ENCODE measurements around the gene WFIKKN1. TPM values are rescaled to one million over a fixed set of nuclear protein-coding genes. Genes with fewer than 3 reads are reported as not detected.

WFIKKN1 gene
- total RNA-seq, 1 donor from 2014 or later = 1.5 TPM

DNA sequence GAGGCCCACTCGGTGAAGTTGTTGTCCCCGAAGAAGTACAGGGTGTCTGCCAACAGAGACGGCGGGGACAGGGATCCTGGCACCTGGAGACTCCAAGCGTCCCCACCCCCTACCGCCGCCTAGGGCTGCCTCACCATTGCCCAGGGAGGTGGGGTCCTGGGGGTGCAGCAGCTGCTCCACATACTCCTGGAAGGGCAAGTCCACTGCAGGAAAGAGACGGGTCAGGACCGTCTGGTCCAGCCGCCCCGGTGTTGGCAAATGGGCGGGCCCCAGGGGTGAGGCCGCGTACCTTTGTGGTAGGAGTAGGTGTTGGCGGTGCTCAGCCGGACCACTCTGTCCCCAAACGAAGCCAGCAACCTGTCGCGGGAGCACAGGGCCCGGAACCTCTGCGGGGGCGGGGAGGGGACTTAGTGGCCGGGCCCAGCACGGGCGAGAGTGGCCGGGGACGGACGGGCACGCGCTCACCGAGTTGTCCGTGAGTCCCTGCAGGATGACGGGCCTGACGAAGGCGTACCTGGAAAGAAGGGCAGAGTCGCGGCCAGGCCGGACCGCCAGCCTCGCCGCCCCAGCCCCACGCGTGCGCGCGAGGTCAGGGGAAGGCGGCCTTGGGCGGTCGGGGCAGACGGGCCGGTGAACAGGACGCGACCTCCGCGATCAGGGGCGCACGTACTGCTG lies 52.7 kb downstream of the WFIKKN1 start:
- DNase-seq (no peak), ATAC-seq (no peak)
- TF ChIP-seq, protein P1, sequence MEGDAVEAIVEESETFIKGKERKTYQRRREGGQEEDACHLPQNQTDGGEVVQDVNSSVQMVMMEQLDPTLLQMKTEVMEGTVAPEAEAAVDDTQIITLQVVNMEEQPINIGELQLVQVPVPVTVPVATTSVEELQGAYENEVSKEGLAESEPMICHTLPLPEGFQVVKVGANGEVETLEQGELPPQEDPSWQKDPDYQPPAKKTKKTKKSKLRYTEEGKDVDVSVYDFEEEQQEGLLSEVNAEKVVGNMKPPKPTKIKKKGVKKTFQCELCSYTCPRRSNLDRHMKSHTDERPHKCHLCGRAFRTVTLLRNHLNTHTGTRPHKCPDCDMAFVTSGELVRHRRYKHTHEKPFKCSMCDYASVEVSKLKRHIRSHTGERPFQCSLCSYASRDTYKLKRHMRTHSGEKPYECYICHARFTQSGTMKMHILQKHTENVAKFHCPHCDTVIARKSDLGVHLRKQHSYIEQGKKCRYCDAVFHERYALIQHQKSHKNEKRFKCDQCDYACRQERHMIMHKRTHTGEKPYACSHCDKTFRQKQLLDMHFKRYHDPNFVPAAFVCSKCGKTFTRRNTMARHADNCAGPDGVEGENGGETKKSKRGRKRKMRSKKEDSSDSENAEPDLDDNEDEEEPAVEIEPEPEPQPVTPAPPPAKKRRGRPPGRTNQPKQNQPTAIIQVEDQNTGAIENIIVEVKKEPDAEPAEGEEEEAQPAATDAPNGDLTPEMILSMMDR (IDR thresholded peaks at IDR 0.05) = no peak
- Histone ChIP-seq H3K4me3 (peak overlapping the region; percentile 75), H3K9me3 (no peaks in the 10 kb centered on the region), H3K27ac (peak overlapping the region; percentile 86), H3K4me1 (peaks cover 38% of the 10 kb centered on the region), H3K27me3 (no peaks in the 10 kb centered on the region), H3K36me3 (peaks cover 17% of the 10 kb centered on the region)
- intact Hi-C loops (cut with DNase I) = no loop called here

Other genes starting within 250 kb of the WFIKKN1 start
- gene PGAP6, start 249.0 kb upstream of the WFIKKN1 start, total RNA-seq = 65.2 TPM
- gene NME4, start 233.8 kb upstream of the WFIKKN1 start, total RNA-seq = 45.6 TPM
- 14.2 TPM for gene DECR2, start 229.1 kb upstream of the WFIKKN1 start, total RNA-seq
- 44.1 TPM for gene RAB11FIP3, start 205.3 kb upstream of the WFIKKN1 start, total RNA-seq
- 45.2 TPM for gene CAPN15, start 103.3 kb upstream of the WFIKKN1 start, total RNA-seq
- gene PRR35, start 70.6 kb upstream of the WFIKKN1 start, total RNA-seq = not detected
- 0.98 TPM for gene NHLRC4, start 64.0 kb upstream of the WFIKKN1 start, total RNA-seq
- 59.4 TPM for gene PIGQ, start 61.0 kb upstream of the WFIKKN1 start, total RNA-seq
- gene RAB40C, start 40.9 kb upstream of the WFIKKN1 start, total RNA-seq = 47.6 TPM
- 53.5 TPM for gene METTL26, start 5.3 kb downstream of the WFIKKN1 start, total RNA-seq
- gene MCRIP2, start 10.8 kb downstream of the WFIKKN1 start, total RNA-seq = 57.9 TPM
- gene WDR90, start 18.4 kb downstream of the WFIKKN1 start, total RNA-seq = 23.2 TPM
- gene RHOT2, start 37.1 kb downstream of the WFIKKN1 start, total RNA-seq = 92.5 TPM
- gene RHBDL1, start 44.7 kb downstream of the WFIKKN1 start, total RNA-seq = 2.0 TPM
- gene STUB1, start 49.4 kb downstream of the WFIKKN1 start, total RNA-seq = 98.9 TPM
- gene JMJD8, start 53.3 kb downstream of the WFIKKN1 start, total RNA-seq = 51.3 TPM
- 12.9 TPM for gene WDR24, start 59.4 kb downstream of the WFIKKN1 start, total RNA-seq
- 3.6 TPM for gene FBXL16, start 74.8 kb downstream of the WFIKKN1 start, total RNA-seq
- gene METRN, start 84.1 kb downstream of the WFIKKN1 start, total RNA-seq = 30.4 TPM
- 30.5 TPM for gene ANTKMT, start 90.2 kb downstream of the WFIKKN1 start, total RNA-seq
- gene CCDC78, start 95.5 kb downstream of the WFIKKN1 start, total RNA-seq = 0.78 TPM
- gene HAGHL, start 96.1 kb downstream of the WFIKKN1 start, total RNA-seq = 8.9 TPM
- gene CIAO3, start 110.0 kb downstream of the WFIKKN1 start, total RNA-seq = 24.2 TPM
- gene MSLN, start 129.7 kb downstream of the WFIKKN1 start, total RNA-seq = 93.3 TPM
- gene RPUSD1, start 157.4 kb downstream of the WFIKKN1 start, total RNA-seq = 14.2 TPM
- 12.3 TPM for gene CHTF18, start 157.6 kb downstream of the WFIKKN1 start, total RNA-seq
- not detected for gene GNG13, start 169.7 kb downstream of the WFIKKN1 start, total RNA-seq